ENCODE data around the gene ACMSD.

- TF ChIP-seq EP300 (IDR thresholded peaks at IDR 0.05; ENCODE audit: low read depth): no peak
- no peak for TF ChIP-seq CTCF (IDR thresholded peaks at IDR 0.05)
- TF ChIP-seq POLR2A (IDR thresholded peaks at IDR 0.05): no peak
Measured at GRCh38 chr2:134943540-134943939, 105.1 kb downstream of the ACMSD start.

All from transverse colon (tissue), 3 donors.